GM12878 (cell line): ENCODE data around the gene CCDC127.

Experiments used
- CHD4 ChIP-seq: fragments of 200-600 bp; sonication (generic); IDR thresholded peaks from 2 replicates; pipeline ENCODE4 v1.6.1; 2016; ENCODE audit warnings: mild to moderate bottlenecking
- EP300 ChIP-seq, 2 experiments: fragments of 150-350 bp in 1 of 2; IDR thresholded peaks; 2 replicates each; pipeline ENCODE4 v1.6.1; 2011 to 2012; ENCODE audit warnings: low read depth in 2 of 2, low read length in 2 of 2, borderline replicate concordance in 1 of 2, improper control_type of control experiment in 1 of 2, inconsistent platforms in 1 of 2; ENCODE audit not compliant: control insufficient read depth in 1 of 2
- GABPA ChIP-seq: IDR thresholded peaks from 2 replicates; pipeline ENCODE4 v1.6.1; 2014; ENCODE audit warnings: antibody characterized with exemption, low read depth, mild to moderate bottlenecking, inconsistent platforms
- HDAC2 ChIP-seq: fragments of 200-600 bp; sonication (generic); IDR thresholded peaks from 2 replicates; pipeline ENCODE4 v1.6.1; 2017
- HDAC6 ChIP-seq: fragments of 200-600 bp; sonication (generic); IDR thresholded peaks from one replicate; pipeline ENCODE4 v1.8.0; 2017; ENCODE audit warnings: antibody characterized with exemption; ENCODE audit not compliant: unreplicated experiment
- NR2C2 ChIP-seq: IDR thresholded peaks from 2 replicates; pipeline ENCODE4 v1.6.1; 2011; ENCODE audit warnings: borderline replicate concordance, low read depth; ENCODE audit not compliant: control insufficient read depth, insufficient read length
- POLR2A ChIP-seq: IDR thresholded peaks from 2 replicates; pipeline ENCODE4 v1.6.1; 2011; ENCODE audit warnings: low read depth, mild to moderate bottlenecking, low read length
- RBBP5 ChIP-seq: fragments of 200-600 bp; sonication (generic); conservative IDR thresholded peaks from 2 replicates; pipeline ENCODE4 v1.6.1; 2016
- SMC3 ChIP-seq: IDR thresholded peaks from 2 replicates; pipeline ENCODE4 v1.6.1; 2011; ENCODE audit warnings: low read length, improper control_type of control experiment, borderline replicate concordance
- YBX1 ChIP-seq: fragments of 450-650 bp; IDR thresholded peaks from 2 replicates; pipeline ENCODE4 v1.6.1; 2016; ENCODE audit warnings: antibody characterized with exemption
- TF ChIP-seq, protein P1 (sequence below), 3 experiments: IDR thresholded peaks in 2 of 3; conservative IDR thresholded peaks in 1 of 3; 2 replicates each; pipeline ENCODE4 v1.5.1; 2011; ENCODE audit warnings: low read depth in 3 of 3, low read length in 3 of 3, mild to moderate bottlenecking in 3 of 3, control low read depth in 2 of 3, moderate library complexity in 2 of 3, inconsistent platforms in 1 of 3, mixed read lengths in 1 of 3; ENCODE audit not compliant: control insufficient read depth in 2 of 3, insufficient read depth in 1 of 3; ENCODE audit errors: extremely low read depth in 1 of 3
- TF ChIP-seq, protein P2 (sequence below): IDR thresholded peaks from 2 replicates; pipeline ENCODE4 v1.6.1; 2011; ENCODE audit warnings: low read depth, low read length, improper control_type of control experiment, borderline replicate concordance

DNA sequence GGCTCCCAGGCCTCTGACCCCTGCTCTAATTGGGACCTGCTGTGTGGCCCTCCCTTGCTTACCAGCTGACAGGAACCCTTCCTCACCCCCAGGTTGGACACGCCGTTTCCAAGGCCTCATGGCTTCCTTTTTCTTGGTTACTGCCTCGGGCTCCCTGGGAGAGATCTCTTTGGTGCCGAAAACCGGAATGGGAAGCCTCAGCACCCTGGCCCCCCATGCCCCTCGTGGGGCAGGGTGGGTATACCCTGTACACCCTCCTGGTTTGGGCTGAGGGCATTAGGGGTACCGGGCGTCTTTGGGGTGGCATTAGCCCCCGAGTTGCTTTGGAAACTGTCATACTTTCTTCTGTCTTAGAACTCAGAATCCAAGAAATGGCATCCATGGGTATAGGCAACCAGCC lies 36.8 kb downstream of the CCDC127 start:
- TF ChIP-seq, protein P1, sequence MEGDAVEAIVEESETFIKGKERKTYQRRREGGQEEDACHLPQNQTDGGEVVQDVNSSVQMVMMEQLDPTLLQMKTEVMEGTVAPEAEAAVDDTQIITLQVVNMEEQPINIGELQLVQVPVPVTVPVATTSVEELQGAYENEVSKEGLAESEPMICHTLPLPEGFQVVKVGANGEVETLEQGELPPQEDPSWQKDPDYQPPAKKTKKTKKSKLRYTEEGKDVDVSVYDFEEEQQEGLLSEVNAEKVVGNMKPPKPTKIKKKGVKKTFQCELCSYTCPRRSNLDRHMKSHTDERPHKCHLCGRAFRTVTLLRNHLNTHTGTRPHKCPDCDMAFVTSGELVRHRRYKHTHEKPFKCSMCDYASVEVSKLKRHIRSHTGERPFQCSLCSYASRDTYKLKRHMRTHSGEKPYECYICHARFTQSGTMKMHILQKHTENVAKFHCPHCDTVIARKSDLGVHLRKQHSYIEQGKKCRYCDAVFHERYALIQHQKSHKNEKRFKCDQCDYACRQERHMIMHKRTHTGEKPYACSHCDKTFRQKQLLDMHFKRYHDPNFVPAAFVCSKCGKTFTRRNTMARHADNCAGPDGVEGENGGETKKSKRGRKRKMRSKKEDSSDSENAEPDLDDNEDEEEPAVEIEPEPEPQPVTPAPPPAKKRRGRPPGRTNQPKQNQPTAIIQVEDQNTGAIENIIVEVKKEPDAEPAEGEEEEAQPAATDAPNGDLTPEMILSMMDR (IDR thresholded peaks at IDR 0.05 in 2 of 3, conservative IDR thresholded peaks at IDR 0.05 in 1 of 3; ENCODE audit: control insufficient read depth in 2 of 3, extremely low read depth in 1 of 3, insufficient read depth in 1 of 3, low read depth in 3 of 3, low read length in 3 of 3): no peak
- no peak for TF ChIP-seq EP300 (IDR thresholded peaks at IDR 0.05; ENCODE audit: borderline replicate concordance in 1 of 2, control insufficient read depth in 1 of 2, low read depth in 2 of 2, low read length in 2 of 2)
- no peak for TF ChIP-seq YBX1
- TF ChIP-seq NR2C2: no peak
- no peak for TF ChIP-seq SMC3
- TF ChIP-seq, protein P2, sequence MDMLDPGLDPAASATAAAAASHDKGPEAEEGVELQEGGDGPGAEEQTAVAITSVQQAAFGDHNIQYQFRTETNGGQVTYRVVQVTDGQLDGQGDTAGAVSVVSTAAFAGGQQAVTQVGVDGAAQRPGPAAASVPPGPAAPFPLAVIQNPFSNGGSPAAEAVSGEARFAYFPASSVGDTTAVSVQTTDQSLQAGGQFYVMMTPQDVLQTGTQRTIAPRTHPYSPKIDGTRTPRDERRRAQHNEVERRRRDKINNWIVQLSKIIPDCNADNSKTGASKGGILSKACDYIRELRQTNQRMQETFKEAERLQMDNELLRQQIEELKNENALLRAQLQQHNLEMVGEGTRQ: no peak
- no peak for TF ChIP-seq HDAC6
- TF ChIP-seq GABPA: no peak
- TF ChIP-seq HDAC2: no peak
- TF ChIP-seq POLR2A: no peak
- TF ChIP-seq CHD4: no peak
- no peak for TF ChIP-seq RBBP5
